Right cardiac atrium (tissue), 5 donors: ENCODE measurements around the gene TRIM32. TPM values are rescaled to one million over a fixed set of nuclear protein-coding genes. Genes with fewer than 3 reads are reported as not detected.
"Not testable (repeated sequence)": the region's sequence is repeated elsewhere in the genome, so short reads cannot be mapped to it uniquely, and the experiment has no call there.

ENCODE experiments used
- ATAC-seq, 2 donors: fragments of 200-7000 bp; cut with Tn5 transposase; one replicate each; pipeline versions ENCODE4 v1.8.0 to v1.9.1; 2020; ENCODE audit warnings: moderate library complexity in 2 of 2, mild to moderate bottlenecking in 1 of 2
- DNase-seq, 3 donors: peaks; one replicate each; pipeline ENCODE4 v3.0.0-alpha.2; 2020
- H3K27ac ChIP-seq: one replicate; pipeline ENCODE4 v1.5.1; 2013; ENCODE audit warnings: mild to moderate bottlenecking, low read length, control low read depth, moderate library complexity
- H3K27me3 ChIP-seq: one replicate; pipeline ENCODE4 v1.6.1; 2013; ENCODE audit not compliant: control insufficient read depth, insufficient read depth
- H3K4me1 ChIP-seq: one replicate; pipeline ENCODE4 v1.6.1; 2013; ENCODE audit warnings: low read length; ENCODE audit not compliant: control insufficient read depth, insufficient read depth
- H3K4me3 ChIP-seq: one replicate; pipeline ENCODE4 v1.5.1; 2013; ENCODE audit warnings: low read length, control low read depth
- H3K9me3 ChIP-seq: one replicate; pipeline ENCODE4 v1.6.1; 2013; ENCODE audit warnings: low read length; ENCODE audit not compliant: control insufficient read depth
- WGBS: extraction: QIAGEN DNeasy Blood & Tissue Kit; methylation state at CpG from one replicate; pipeline ENCODE4 v1.1.7; 2013; 5-methylcytosine and 5-hydroxymethylcytosine counted together
- intact Hi-C, 4 donors: fragments of 100-400 bp; cut with DNase I; formaldehyde crosslinking; loops; one replicate each; pipeline versions ENCODE4 v1.11.0 to v1.14.0; 2022 to 2023
- polyA plus RNA-seq: library from polyadenylated mRNA; stranded (reverse); fragments of 200-250 nt; gene quantifications from one replicate; pipeline ENCODE4 v1.2.3, GENCODE V29; 2013
- total RNA-seq, 4 donors: library from RNA; stranded (reverse); fragmentation: NEBNext Ultra II Directional; extraction: Animal tissue kit (Norgen Biotek cat#: 25700); gene quantifications; one replicate each; pipeline ENCODE4 v1.2.1, GENCODE V29; 2021
- donor health status: healthy with polysubstance abuse.
- donor health status: DM: no; HTN: yes; CAD: no.
- donor health status: DM: no; HTN: no; CAD: no.
- donor health status: DM: no; HTN: yes; CAD: no; lungs with severe emphysema.
- donor health status: DM: yes; HTN: yes; CAD: no.

The TRIM32 gene
- total and polyA plus RNA-seq, 5 donors = 6.8 to 16.6 (median 16.0) TPM

GRCh38 chr9:116683535-116683934, 3.6 kb upstream of the TRIM32 start:
- Histone ChIP-seq H3K4me1 (peaks cover 5% of the 10 kb centered on the region), H3K4me3 (no peak overlapping the region), H3K27me3 (no peaks in the 10 kb centered on the region), H3K27ac (no peak overlapping the region), H3K9me3 (no peaks in the 10 kb centered on the region)
- ATAC-seq (no peak), DNase-seq (no peak)
- intact Hi-C loops = no loop called here

- Histone ChIP-seq H3K27ac (no peak overlapping the region), H3K4me1 (peaks cover 7% of the 10 kb centered on the region), H3K27me3 (no peaks in the 10 kb centered on the region), H3K4me3 (no peak overlapping the region), H3K9me3 (no peaks in the 10 kb centered on the region)
- intact Hi-C loops = no loop called here
- ATAC-seq = no peak
- 71% methylated on average over 4 of the region's 4 CpGs for WGBS
- DNase-seq = no peak
Measured at GRCh38 chr9:116685166-116685565, 1.9 kb upstream of the TRIM32 start.

GRCh38 chr9:116686135-116686534, 970 bp upstream of the TRIM32 start:
- intact Hi-C loops = no loop called here
- H3K4me1 ChIP-seq = peaks cover 7% of the 10 kb centered on the region
- DNase-seq = no peak
- no peak overlapping the region for H3K27ac ChIP-seq
- H3K4me3 ChIP-seq = no peak overlapping the region
- no peaks in the 10 kb centered on the region for H3K9me3 ChIP-seq
- ATAC-seq = no peak
- H3K27me3 ChIP-seq = no peaks in the 10 kb centered on the region

GRCh38 chr9:116686693-116687073, 422 bp upstream of the TRIM32 start:
- Histone ChIP-seq H3K9me3 (no peaks in the 10 kb centered on the region), H3K27me3 (no peaks in the 10 kb centered on the region), H3K4me3 (peak overlapping the region; percentile 82), H3K27ac (peak overlapping the region; percentile 25), H3K4me1 (peaks cover 9% of the 10 kb centered on the region)
- ATAC-seq = peak; percentile 25 to 37
- 11% methylated on average over 7 of the region's 7 CpGs for WGBS
- no peak for DNase-seq
- intact Hi-C loops = no loop called here

GRCh38 chr9:116687754-116688135, 640 bp downstream of the TRIM32 start:
- no peak for DNase-seq
- no peaks in the 10 kb centered on the region for H3K9me3 ChIP-seq

GRCh38 chr9:116688806-116689485, 1.8 kb downstream of the TRIM32 start:
- intact Hi-C loops = no loop called here
- H3K27ac ChIP-seq = no peak overlapping the region
- H3K27me3 ChIP-seq = no peaks in the 10 kb centered on the region
- DNase-seq = no peak
- H3K4me1 ChIP-seq = peaks cover 12% of the 10 kb centered on the region
- 92% methylated on average over 3 of the region's 3 CpGs for WGBS
- H3K4me3 ChIP-seq = no peak overlapping the region
- H3K9me3 ChIP-seq = no peaks in the 10 kb centered on the region
- ATAC-seq = no peak

More at GRCh38 chr9:116687754-116688135, 640 bp downstream of the TRIM32 start:
- peaks cover 9% of the 10 kb centered on the region for H3K4me1 ChIP-seq
- 13% methylated on average over 7 of the region's 7 CpGs for WGBS
- intact Hi-C loops = no loop called here
- no peaks in the 10 kb centered on the region for H3K27me3 ChIP-seq
- peak overlapping the region; percentile 82 for H3K4me3 ChIP-seq
- H3K27ac ChIP-seq = no peak overlapping the region
- peak; percentile 7 to 29 for ATAC-seq

GRCh38 chr9:116689486-116690032, 2.5 kb downstream of the TRIM32 start:
- Histone ChIP-seq H3K9me3 (no peaks in the 10 kb centered on the region), H3K4me1 (peaks cover 12% of the 10 kb centered on the region), H3K4me3 (no peak overlapping the region), H3K27ac (no peak overlapping the region), H3K27me3 (no peaks in the 10 kb centered on the region)
- DNase-seq (no peak), ATAC-seq (no peak)
- 89% methylated on average over 3 of the region's 3 CpGs for WGBS
- intact Hi-C loops = no loop called here

- DNase-seq, ATAC-seq, intact Hi-C loops: not testable (repeated sequence)
Measured at GRCh38 chr9:116690805-116691204, 3.7 kb downstream of the TRIM32 start.

GRCh38 chr9:116691607-116692006, 4.5 kb downstream of the TRIM32 start:
- Histone ChIP-seq H3K27ac (no peak overlapping the region), H3K9me3 (no peaks in the 10 kb centered on the region), H3K27me3 (no peaks in the 10 kb centered on the region), H3K4me1 (peaks cover 9% of the 10 kb centered on the region), H3K4me3 (no peak overlapping the region)
- WGBS = 80% methylated on average over 3 of the region's 3 CpGs
- ATAC-seq = no peak
- intact Hi-C loops = no loop called here
- no peak for DNase-seq

More at GRCh38 chr9:116690805-116691204, 3.7 kb downstream of the TRIM32 start:
- peaks cover 12% of the 10 kb centered on the region for H3K4me1 ChIP-seq
- not testable (repeated sequence) for H3K9me3 ChIP-seq, H3K4me3 ChIP-seq, H3K27ac ChIP-seq, H3K27me3 ChIP-seq

GRCh38 chr9:116692616-116693015, 5.5 kb downstream of the TRIM32 start:
- Histone ChIP-seq H3K27ac (no peak overlapping the region), H3K9me3 (no peaks in the 10 kb centered on the region), H3K4me1 (peaks cover 9% of the 10 kb centered on the region), H3K4me3 (no peak overlapping the region), H3K27me3 (no peaks in the 10 kb centered on the region)
- intact Hi-C loops = no loop called here
- WGBS = 68% methylated on average over 2 of the region's 2 CpGs
- DNase-seq (no peak), ATAC-seq (no peak)

GRCh38 chr9:116693233-116693731, 6.2 kb downstream of the TRIM32 start:
- WGBS = 75% methylated on average over 2 of the region's 2 CpGs
- no peak for ATAC-seq
- peaks cover 7% of the 10 kb centered on the region for H3K4me1 ChIP-seq
- H3K27ac ChIP-seq = no peak overlapping the region
- no peaks in the 10 kb centered on the region for H3K9me3 ChIP-seq
- H3K4me3 ChIP-seq = no peak overlapping the region
- DNase-seq = no peak
- intact Hi-C loops = no loop called here
- H3K27me3 ChIP-seq = no peaks in the 10 kb centered on the region
